HG03139 (cell line): ENCODE data around the gene CGAS.
"Not testable (repeated sequence)": the region's sequence is repeated elsewhere in the genome, so short reads cannot be mapped to it uniquely, and the experiment has no call there.

Source experiments
- ATAC-seq: cut with Tn5 transposase; IDR thresholded peaks from one replicate; pipeline ENCODE4 v1.9.1; 2021; ENCODE audit not compliant: unreplicated experiment

The CGAS gene

GRCh38 chr6:73400656-73401055 is 51.4 kb downstream of the CGAS start:
- ATAC-seq = no peak

GRCh38 chr6:73395875-73396274 is 56.2 kb downstream of the CGAS start:
- ATAC-seq = no peak

- no peak for ATAC-seq
Measured at GRCh38 chr6:73394577-73395354, 57.3 kb downstream of the CGAS start, which contains the start of gene DDX43. Gene DDX43 (plus strand): TSS chr6:73394828. CDS start chr6:73394906, 78 bp downstream.

GRCh38 chr6:73393278-73393677 is 58.8 kb downstream of the CGAS start:
- ATAC-seq = no peak

- not testable (repeated sequence) for ATAC-seq
Measured at GRCh38 chr6:73392188-73392587, 59.9 kb downstream of the CGAS start.

- no peak for ATAC-seq
Measured at GRCh38 chr6:73391675-73392074, 60.4 kb downstream of the CGAS start.

- no peak for ATAC-seq
Measured at GRCh38 chr6:73389854-73390253, 62.2 kb downstream of the CGAS start.

GRCh38 chr6:73388800-73389512 is 63.1 kb downstream of the CGAS start:
- ATAC-seq = peak; percentile 64

GRCh38 chr6:73388433-73388799 is 63.7 kb downstream of the CGAS start:
- no peak for ATAC-seq

GRCh38 chr6:73382462-73383113 is 69.5 kb downstream of the CGAS start:
- no peak for ATAC-seq

GRCh38 chr6:73381531-73381930 is 70.6 kb downstream of the CGAS start:
- not testable (repeated sequence) for ATAC-seq

GRCh38 chr6:73377225-73377624 is 74.9 kb downstream of the CGAS start:
- ATAC-seq = no peak

GRCh38 chr6:73375216-73375615 is 76.9 kb downstream of the CGAS start:
- no peak for ATAC-seq
